GM10266 (cell line): ENCODE results near the gene NECTIN4.
A peak's percentile ranks its signal among the peaks of the same experiment; 100 is the strongest.

Experiments
- DNase-seq: peaks from one replicate; pipeline ENCODE4 v3.0.0; 2012; ENCODE audit errors: extremely low spot score
- CTCF ChIP-seq: IDR thresholded peaks from 2 replicates; pipeline ENCODE4 v1.5.1; 2012; ENCODE audit warnings: mild to moderate bottlenecking, low read depth; ENCODE audit not compliant: control insufficient read depth, insufficient read depth; ENCODE audit errors: missing control alignments

Gene NECTIN4

GRCh38 chr1:161111117-161111516, 21.8 kb upstream of the NECTIN4 start:
- DNase-seq = no peak
- TF ChIP-seq CTCF = no peak

- no peak for TF ChIP-seq CTCF
- no peak for DNase-seq
Observed at GRCh38 chr1:161106431-161106830, 17.1 kb upstream of the NECTIN4 start.

- DNase-seq = no peak
- TF ChIP-seq CTCF = no peak
Observed at GRCh38 chr1:161100556-161100955, 11.2 kb upstream of the NECTIN4 start.

- DNase-seq = no peak
- TF ChIP-seq CTCF = no peak
Observed at GRCh38 chr1:161099090-161099802, 9.9 kb upstream of the NECTIN4 start.

- DNase-seq = peak; percentile 96
- no peak for TF ChIP-seq CTCF
Observed at GRCh38 chr1:161098210-161099068, 9.1 kb upstream of the NECTIN4 start, which contains the start of gene KLHDC9. Gene KLHDC9 (plus strand): TSS chr1:161098361. CDS start chr1:161098536, 175 bp downstream.

GRCh38 chr1:161096530-161096929, 7.2 kb upstream of the NECTIN4 start:
- DNase-seq = no peak
- no peak for TF ChIP-seq CTCF

GRCh38 chr1:161096015-161096414, 6.7 kb upstream of the NECTIN4 start:
- DNase-seq = peak; percentile 75

More at GRCh38 chr1:161096015-161096414, 6.7 kb upstream of the NECTIN4 start:
- TF ChIP-seq CTCF = no peak
